ENCODE results near the gene ZNF175.

Gene ZNF175

DNA sequence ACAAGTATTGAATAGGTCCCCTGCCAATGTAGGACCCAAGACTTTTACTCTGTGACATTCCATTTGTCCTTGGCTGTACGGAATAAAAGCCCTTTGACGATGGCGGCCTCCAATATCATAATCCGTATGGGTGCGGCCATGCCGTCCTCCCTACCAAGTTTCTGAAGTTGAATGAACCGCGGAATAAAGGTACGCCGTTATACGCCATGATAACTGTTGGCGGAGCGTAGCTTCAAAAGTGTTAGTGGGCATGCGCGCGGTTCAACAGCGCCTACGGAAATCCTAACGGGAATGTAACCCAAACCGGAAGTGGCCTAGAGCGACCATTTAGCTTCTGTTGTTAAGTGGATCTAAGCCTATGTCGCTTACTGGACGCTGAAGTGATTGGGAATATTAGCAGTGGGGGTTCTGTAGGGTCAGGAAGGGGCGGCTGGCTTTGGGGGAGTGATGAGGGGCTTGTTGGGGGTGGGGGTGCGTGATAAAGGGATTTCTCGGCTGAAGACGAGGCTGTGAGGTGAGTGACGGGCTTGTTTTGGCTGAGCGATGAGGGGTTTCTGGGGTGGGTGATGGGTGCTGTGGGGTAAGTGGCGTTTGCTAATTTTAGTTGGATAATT lies at the start of gene ZNF175:
TSS of gene ZNF175 (plus strand) at position 322 of the 614 bp plus-strand sequence. CDS start 2,047 bp downstream, outside the sequence.
- DNase-seq (ENCODE audit: low read depth), result peak; percentile 78

DNA sequence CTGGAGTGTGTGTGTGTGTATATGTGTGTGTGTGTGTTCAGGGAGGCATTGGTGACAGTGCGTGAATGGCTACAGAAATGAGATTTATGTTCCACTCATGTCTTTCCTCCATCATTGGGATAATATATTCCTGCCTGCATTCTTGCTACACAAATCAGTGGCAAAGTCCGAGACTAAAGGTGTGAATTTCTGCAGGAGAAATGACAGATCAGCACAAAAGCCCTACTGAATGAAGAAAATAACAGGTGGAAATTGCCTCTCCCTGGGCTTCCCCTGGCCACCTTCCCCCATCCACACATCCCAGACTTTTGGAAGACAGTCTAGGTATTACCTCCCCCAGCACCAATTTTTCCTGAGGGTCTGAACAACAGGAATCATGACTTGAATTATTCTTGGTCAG lies 49.7 kb upstream of the ZNF175 start:
- DNase-seq (ENCODE audit: low read depth), result no peak

DNA sequence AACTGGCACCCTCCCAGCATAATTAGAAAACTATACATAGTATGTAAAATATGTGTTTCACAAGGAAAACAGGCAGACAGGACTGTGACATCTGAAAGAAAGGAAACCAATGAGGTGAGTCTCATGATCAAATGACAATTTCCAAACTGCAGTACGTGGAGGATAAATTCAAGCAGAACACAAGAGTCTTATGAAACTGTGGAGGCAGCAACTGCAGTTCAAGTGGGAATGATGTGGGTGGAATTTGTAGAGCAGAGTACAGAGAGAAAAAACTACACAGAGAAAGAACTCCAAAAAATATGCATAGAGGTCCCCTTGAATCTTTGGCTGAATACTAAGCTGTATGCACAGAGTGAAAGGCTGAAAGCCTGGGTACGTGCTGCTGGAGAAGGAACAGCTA lies 49.3 kb upstream of the ZNF175 start:
- no peak for DNase-seq (ENCODE audit: low read depth)

DNA sequence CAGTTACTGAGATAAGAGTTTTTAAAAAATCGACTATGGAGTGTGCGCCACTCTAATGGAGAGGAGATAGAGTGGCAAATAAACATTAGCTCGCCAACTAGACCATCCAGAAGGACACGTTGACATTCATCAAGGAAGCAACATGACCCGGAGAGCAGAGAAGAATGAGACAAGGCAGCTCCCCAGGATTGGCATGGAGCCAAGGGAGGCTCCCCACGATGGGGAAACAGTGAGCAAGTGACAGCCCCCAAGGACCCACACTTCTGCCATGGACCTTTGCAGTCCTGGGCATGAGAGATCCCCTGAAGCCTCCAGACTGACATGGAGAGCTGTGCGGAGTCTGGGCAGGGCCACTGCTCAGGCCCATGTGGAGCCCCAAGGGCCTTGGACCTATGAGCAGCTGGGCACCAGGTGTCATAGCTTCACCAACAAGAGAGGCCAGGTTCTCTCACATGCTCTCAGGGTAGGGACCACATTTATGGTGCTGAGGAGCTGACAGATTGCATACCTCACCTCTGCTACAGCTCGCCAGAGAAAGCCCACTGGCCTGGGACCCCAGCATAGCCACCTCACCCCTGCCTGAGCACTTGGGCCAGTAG lies 46.3 kb upstream of the ZNF175 start:
- DNase-seq (ENCODE audit: low read depth), result no peak

DNA sequence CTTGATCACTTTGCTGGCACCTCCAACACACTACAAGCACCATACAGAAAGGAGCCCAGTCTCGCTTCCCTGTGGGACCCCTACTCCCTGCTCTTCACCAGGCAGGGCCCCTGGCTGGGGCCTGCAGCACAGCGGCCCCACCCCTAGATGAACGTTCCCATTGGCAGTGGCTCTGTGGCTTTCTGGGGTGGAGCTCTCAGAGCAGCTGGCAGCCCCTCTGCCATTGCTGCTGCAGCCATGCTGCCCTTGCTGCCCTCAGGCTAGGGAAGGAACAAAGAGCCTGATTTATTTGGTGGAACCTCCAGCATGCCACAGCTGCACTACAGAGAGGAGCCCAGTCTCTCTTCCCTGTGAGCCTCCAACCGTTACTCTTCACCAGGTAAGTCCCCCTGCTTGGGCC lies 45.4 kb upstream of the ZNF175 start:
- no peak for DNase-seq (ENCODE audit: low read depth)

DNA sequence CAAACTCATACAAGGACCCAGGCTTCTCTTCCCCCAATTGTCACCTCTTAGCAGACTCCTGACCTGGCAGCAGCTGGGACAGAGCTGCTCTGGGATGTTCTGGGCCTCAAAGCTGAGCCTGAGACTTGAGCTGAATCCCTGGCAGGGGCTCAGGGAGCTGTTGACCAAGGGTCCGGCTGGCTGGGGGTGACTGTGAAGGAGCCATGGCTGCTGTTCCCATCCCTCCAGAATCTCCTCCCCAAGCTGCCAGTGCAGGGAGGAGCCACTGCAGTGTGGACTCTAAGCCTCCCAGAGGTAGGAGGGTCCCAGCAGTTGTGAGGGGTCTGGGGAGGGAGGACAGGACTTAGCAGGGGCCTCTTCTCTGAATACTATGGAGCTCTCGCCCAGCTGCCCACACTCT lies 41.8 kb upstream of the ZNF175 start:
- DNase-seq (ENCODE audit: low read depth), result no peak

DNA sequence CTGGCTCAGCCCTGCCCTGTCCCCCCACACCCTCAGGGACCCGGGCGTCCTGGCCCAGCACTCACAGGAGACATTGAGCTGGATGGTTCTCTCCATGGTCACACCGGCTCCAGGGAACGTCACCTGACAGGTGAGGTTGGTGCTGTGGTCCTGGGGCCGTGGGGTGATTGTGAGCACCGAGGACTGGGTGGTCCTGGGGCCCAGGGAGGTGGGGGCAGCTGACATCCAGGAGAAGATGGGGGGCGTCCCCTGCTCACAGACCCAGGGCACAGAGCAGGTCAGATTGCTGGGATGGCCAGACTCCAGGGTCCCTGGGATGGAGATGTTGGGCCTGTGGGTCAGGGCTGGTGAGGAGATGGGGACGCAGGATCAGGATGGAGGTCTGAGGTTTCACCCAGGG lies 40.5 kb upstream of the ZNF175 start:
- DNase-seq (ENCODE audit: low read depth), result no peak

DNA sequence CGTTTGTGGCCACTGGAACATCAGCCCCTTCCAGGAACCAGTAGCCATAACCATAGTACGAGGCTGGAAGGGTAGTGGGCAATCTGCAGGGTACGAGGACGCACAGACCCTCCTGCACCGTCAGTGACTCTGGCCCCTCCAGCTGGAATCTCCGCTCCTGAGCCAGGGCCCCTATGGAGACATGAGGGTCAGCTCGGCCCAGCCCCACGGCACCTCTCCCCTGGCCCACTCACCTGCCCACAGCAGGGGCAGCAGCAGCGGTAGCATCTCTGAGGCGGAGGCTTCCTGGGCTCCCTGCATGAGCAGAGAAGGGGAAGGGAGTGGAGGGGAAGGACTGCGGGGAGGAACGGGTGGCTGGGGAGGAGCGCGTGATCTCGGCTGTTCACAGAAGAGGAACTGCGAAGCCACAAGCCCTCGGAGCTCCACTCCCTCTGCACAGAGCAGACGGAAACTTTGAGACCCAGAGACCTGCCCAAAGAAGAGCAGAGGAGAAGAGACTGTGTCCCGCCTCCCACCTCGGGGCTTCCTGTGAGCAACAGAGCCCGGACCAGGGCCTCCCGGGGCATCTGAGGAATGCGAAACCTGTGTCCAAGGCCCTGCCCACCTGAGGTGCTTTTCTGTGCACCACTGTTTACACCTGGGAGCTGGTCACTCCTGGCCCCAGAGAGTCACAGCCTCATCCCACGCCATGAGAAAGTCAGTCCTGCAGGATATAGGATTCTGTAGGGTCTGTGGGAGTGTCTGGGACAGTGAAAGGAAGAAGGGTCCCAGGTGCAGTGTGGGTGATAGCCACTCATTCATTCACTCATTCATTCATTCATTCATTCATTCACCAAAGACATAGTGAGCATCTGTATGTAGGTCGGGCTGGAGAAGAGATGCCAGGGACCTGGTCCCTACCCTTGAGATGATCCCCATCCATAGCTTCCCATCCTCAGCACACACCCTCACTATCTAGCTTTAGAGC lies 39.5 kb upstream of the ZNF175 start, which contains the start of gene SIGLEC6:
TSS of gene SIGLEC6 (minus strand) at position 322 of the 967 bp plus-strand sequence. CDS start at position 300, 22 bp downstream.
- no peak for DNase-seq (ENCODE audit: low read depth)

DNA sequence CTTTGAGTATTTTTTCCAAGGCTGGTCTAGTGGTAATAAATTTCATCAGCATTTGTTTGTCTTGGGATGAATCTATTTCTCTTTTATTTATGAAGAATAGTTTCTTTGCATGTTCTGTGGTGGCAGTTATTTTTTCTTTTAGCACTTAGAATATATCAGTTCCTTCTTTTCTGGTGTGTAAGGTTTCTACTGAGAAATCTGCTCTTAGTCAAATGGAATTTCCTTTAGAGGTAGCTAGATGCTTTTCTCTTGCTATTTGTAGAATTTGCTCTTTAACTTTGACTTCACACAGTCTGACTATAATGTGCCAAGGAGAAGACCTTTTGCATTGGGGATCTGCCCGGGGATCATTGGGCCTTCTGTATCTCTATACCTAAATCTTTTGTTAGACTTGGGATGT lies 35.5 kb upstream of the ZNF175 start:
- DNase-seq (ENCODE audit: low read depth), result no peak

DNA sequence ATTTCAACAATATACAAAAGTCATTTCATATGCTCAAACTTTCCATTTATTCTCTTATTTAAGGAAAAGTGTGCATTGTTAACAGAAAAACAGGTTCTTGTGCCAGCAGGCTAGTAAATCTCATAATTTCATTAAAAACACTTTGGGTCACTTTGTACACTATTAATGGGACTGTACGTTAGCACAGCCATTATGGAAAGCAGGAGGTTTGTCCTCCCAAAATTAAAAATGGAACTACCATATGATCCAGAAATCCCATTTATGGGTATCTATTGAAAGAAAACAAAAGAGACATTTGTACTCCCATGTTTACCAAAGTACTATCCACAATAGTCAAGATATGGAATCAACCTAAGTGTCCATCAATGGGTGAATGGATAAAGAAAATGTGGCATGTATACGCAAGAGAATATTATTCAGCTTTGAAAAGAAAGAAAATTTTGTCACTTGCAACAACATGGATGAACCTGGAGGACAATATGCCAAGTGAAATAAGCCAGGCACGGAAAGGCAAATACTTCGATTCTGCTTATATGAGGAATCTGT lies 31.2 kb upstream of the ZNF175 start:
- no peak for DNase-seq (ENCODE audit: low read depth)

DNA sequence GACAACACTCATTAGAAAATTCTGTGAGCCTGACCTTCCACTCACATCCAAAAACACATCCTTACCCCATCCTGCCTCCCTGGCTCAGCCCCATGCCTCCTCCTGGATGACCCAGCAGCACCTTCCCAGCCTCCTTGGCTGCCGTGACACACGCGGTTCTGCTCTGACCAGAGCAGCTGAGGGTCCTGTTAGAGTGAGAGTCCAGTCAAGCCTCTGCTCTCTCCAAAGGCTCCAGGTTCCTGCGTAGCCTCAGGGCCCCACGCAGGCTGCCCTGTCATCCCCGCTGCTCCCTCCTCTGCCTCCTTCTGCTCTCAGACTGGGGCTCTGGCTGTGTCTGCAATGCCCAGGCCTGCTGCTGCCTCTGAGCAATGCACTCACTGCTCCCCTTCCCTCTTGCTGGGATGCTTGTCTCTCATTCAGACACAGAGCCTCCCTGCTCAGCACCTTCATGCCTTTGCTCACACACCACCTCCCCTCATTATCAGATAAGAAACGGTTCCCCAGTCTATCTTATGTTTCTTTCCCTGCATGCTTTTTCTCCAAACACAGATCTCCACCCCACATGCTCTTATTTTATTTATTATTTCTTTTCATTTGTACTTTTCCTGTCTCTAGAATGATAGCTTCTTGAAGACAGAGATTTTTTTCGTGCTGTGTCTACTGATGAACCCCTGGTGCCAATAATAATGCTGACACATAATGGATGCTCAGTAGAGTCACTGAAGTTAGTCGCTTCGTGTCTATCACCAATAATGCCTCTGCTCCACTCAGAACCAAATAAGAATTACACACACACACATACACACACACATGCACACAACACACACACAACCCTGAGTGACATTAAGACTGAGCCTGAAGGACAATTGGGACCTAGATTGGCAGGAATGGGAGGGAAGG lies 29.4 kb upstream of the ZNF175 start:
- DNase-seq (ENCODE audit: low read depth), result no peak

DNA sequence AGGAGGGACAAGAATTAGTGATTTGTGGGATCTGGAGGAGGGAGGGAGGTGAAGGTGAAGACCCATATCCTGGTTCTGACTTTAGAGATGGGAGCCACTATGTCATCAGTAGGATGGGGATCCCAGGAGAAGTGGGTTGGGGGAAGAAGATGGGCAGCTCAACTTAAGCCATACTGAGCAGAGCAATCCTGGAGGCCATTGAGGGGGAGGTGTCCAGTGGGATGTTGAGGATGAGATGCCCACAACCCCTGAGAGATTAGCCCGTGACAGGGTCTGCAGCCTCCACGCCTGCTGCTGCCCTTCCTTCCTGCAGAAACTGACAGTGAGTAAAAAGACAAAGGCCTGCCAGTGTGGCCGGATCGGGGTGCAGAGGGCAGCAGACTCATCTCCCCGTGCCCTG lies 28.4 kb upstream of the ZNF175 start:
- no peak for DNase-seq (ENCODE audit: low read depth)

DNA sequence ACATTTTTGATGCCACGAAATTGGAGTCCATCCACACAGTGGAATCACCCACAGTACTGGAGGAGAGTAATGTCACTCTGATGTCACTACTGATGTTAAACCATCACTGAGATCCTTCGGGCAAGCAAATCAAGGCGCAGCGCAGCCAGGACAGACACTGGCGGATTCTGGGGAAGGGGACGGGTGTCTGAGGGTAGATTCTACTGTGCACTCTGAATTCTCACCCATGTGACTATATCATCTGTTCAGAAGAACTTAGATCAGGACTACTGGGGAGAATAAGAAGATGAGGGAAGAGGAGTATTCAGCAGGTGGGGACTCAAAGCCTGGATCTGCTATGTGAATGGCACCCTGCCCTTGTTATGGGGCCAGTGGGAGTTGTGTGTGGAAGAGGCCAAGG lies 27.0 kb upstream of the ZNF175 start:
- no peak for DNase-seq (ENCODE audit: low read depth)

DNA sequence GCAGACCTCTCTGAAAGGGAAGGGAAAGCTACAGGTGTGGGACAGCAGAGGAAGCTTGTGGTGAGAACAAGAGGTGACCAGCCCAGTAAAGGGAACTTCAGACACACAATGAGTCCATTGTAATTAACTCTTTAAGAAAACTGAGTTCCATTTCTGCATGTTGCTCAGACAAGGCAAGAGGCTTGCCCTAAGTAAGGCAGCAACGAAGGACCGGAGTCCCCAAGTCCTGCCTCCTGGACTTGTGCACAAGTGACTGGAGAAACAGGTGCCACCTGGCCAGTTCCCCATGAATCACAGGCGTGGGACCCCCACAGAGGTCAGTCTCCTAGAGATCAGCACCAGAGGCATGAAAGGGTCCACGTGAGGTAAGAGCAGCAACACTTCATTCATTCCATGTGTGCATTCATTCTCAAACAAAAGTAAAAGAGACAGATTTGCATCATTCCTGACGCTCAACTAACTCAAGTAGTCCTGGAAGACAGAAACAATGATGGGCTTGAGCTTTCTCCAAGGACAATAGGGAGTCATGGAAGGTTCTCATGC lies 24.9 kb upstream of the ZNF175 start:
- no peak for DNase-seq (ENCODE audit: low read depth)

DNA sequence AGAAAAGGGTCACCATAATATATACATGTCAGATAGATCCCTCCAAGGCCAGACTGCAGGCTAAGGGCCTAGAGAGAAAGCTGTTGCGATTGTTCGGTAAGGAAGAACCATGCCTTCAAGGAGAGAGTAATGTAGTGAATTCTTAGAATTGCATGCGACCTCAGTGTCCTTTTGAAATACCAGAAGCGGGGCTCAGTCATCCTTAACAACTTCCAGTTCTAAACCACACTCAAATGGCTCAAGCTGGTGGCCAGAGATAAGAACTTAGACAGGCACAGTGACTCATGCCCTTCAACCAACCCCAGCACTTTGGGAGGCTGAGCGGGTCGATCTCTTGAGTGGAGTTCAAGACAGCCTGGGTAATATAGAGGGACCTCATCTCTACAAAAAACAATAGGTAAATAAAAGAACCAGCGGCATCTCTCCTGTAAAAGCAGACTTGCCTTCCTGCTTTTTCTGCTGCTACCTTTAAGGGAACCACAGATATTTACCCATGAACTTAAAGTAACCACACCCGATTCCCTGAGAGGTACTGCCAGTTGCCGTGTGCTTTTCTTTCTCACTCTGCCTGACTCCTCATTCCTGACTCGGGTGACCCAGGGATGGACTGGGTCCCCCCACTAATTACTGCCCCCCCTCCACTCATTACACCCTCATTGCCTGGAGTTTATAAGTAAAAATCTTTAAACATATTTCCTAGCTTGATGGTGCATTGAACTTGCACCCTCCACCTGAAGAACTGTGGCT lies 24.3 kb upstream of the ZNF175 start:
- no peak for DNase-seq (ENCODE audit: low read depth)

DNA sequence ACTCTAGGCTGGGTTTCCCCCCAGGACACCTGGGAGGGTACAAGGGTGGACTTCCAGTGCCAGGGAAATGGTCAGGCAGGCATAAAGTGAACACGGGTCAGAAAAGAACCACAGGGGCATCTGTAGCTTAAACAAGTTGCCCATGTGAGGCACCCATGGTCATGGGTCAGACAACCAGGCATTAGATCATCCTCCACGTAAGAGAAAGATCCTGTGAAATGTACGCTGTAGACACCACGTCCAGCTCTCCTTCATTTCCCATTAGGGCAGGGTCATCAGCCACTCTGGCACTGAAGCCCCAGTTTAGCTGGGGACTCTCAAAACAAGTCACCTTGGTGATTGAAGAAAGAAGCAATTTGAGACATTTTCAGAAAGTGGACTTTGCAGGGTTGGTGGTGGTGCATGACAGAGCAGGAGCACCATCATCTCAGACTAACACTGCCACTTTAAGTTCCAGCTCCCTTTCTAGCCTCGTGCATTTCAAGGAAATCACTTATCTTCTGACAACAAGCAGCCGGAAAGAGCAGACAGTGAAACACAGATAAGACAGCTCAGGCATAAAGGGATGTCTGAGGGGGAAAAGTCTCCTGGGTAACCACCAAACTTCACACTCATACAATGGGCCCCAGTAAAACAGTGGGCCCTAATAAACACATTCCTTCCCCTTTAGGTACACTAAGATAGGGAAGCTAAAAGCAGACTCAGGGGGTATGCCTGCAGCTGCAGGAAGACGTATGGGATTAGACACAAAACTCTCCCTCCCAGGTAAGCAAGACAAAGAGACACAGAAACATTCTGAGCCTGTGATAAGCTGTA lies 23.5 kb upstream of the ZNF175 start:
- no peak for DNase-seq (ENCODE audit: low read depth)

DNA sequence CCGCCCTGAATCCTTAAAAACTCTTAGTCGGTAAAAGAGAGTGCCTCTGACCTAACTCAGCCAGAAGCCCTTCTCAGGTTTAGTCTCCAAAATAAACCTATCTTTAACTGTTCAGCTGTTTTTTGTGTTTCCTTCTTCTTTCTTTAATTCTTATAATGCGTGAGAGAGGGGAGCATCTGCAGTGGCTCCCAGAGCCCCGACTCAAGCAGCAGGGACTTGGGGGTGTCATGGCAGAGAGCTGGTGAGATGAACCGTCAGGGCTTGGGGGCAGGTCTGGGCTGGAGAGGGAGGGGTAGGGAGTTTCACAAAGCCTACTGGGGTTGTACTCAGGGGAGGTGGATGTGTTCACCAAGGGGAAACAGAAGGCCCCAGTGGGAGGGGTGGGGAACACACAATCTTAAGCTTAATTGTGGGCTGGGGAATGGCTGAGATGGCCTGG lies 22.9 kb upstream of the ZNF175 start:
- DNase-seq (ENCODE audit: low read depth), result no peak

DNA sequence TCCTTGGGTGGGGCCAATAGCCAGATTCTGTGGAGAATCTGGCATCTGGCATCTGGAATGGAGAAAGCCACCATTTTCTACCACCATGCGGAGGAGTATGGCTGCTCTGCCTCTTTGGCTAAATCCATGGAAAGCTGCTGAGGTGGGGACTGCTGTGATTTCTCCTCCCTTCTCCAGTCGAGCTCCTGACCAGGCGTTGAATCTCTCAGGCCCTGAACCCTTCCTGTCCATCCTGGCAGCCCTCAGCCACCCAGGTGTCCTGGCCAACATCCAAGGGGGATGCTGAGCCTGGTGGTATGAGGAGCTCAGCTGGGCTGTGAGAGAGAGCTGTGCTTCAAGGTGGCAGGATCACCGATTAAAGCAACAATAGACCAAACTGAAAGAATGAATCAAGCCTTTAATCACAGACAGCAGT lies 22.2 kb upstream of the ZNF175 start:
- DNase-seq (ENCODE audit: low read depth), result no peak

DNA sequence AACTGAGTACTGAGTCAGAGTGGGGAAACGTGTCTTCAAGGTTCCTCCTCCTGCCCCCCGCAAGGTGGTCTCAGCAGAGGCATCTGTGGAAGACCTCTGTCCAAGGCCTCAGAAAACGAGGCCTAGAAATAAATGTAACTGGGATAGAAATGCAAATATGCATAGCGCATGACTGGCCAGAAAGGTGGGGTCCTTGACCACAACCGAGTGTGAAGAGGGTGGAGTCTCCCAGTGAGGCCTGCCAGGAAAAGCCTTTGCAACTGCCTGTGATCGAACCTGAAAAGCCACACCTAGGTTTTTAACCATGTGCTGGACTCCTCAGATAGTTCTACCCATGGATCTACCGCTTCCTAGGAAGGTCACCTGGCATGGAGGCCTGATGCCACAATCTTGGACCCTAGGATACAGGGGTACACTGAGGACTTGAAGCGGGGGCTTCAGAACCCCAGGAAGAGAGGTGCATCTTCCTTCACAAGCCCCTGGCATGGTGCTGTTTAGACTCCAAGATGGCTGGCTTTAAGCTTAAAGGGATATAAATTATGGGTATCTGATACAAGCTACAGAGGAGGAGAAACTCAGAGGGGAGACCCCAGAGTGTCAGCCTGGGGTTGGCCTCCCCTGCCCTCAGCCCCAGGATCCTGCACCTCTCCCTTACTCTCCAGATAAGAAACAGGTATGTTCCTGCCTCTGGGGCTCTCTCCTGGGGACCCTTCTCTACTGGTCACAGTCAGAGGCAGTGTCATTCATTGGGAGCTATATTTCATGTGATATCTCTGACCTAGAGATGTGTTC lies 21.4 kb upstream of the ZNF175 start:
- no peak for DNase-seq (ENCODE audit: low read depth)

All from activated gamma-delta T cell treated with anti-CD3 and anti-CD28 coated beads, Interleukin-2, amount 50 U/mL, for 16 hours (primary cell).